OCI-LY7 (cell line): ENCODE measurements around the gene HSD17B4. TPM values are rescaled to one million over a fixed set of nuclear protein-coding genes. Genes with fewer than 3 reads are reported as not detected.

Experiments
- BruUV-seq: library from RNA; stranded (reverse); fragments of 400-500 nt; replicated peaks from 2 replicates; lab custom pipeline; 2021; lab: Mats Ljungman, UMichigan
- CTCF ChIA-PET: fragments of 300-600 bp; sonication (Branson Sonifier 250); formaldehyde crosslinking; loops from one replicate; lab custom pipeline; 2022; ENCODE audit warnings: antibody characterized with exemption; ENCODE audit not compliant: unreplicated experiment; lab: Charles Lee
- POLR2A ChIA-PET: fragments of 300-600 bp; sonication (Branson Sonifier 250); formaldehyde crosslinking; loops from one replicate; lab custom pipeline; 2022; ENCODE audit warnings: antibody characterized with exemption; lab: Charles Lee
- DNase-seq: peaks from one replicate; pipeline ENCODE4 v3.0.0-alpha.2; 2015; ENCODE audit warnings: low spot score
- H2AFZ ChIP-seq: fragments of 200-600 bp; sonication (generic), shearing (Covaris generic); 2 replicates; pipeline ENCODE4 v1.6.1; 2014; ENCODE audit warnings: mild to moderate bottlenecking, antibody characterized with exemption, low read length, moderate library complexity
- H3K27ac ChIP-seq: fragments of 200-600 bp; sonication (generic); 2 replicates; pipeline ENCODE4 v1.5.1; 2014; ENCODE audit warnings: mixed run types, low read depth, mild to moderate bottlenecking, moderate library complexity, low read length, inconsistent platforms; ENCODE audit not compliant: poor library complexity, severe bottlenecking
- H3K36me3 ChIP-seq: fragments of 200-600 bp; sonication (generic); 2 replicates; pipeline ENCODE4 v1.6.1; 2014; ENCODE audit warnings: mild to moderate bottlenecking, antibody characterized with exemption, low read length, moderate library complexity, mixed read lengths; ENCODE audit not compliant: insufficient read depth
- H3K4me1 ChIP-seq: fragments of 200-600 bp; sonication (generic); 2 replicates; pipeline ENCODE4 v1.5.1; 2014; ENCODE audit warnings: mild to moderate bottlenecking, low read length; ENCODE audit not compliant: insufficient read depth, poor library complexity, severe bottlenecking
- H3K4me2 ChIP-seq: fragments of 200-600 bp; sonication (generic); 2 replicates; pipeline ENCODE4 v1.6.1; 2014; ENCODE audit warnings: mild to moderate bottlenecking, low read length
- H3K4me3 ChIP-seq: fragments of 200-600 bp; sonication (generic); 2 replicates; pipeline ENCODE4 v1.5.1; 2014; ENCODE audit warnings: mild to moderate bottlenecking, low read depth, low read length; ENCODE audit not compliant: poor library complexity, severe bottlenecking
- H3K79me2 ChIP-seq: fragments of 200-600 bp; sonication (generic); 2 replicates; pipeline ENCODE4 v1.6.1; 2016; ENCODE audit warnings: low read depth, mild to moderate bottlenecking, low read length, moderate library complexity, mixed read lengths; ENCODE audit not compliant: insufficient read depth
- H3K9me2 ChIP-seq: fragments of 200-600 bp; sonication (generic); 2 replicates; pipeline ENCODE4 v1.6.1; 2016; ENCODE audit warnings: mild to moderate bottlenecking, low read length, mixed read lengths; ENCODE audit not compliant: insufficient read depth
- H3K9me3 ChIP-seq: fragments of 200-600 bp; sonication (generic); 2 replicates; pipeline ENCODE4 v1.6.1; 2014; ENCODE audit warnings: mild to moderate bottlenecking, mixed run types, low read length, mixed read lengths
- H4K20me1 ChIP-seq: fragments of 200-600 bp; sonication (generic); 2 replicates; pipeline ENCODE4 v1.6.1; 2014; ENCODE audit warnings: mild to moderate bottlenecking, antibody characterized with exemption, low read length, moderate library complexity, mixed read lengths; ENCODE audit not compliant: insufficient read depth
- EZH2phosphoT487 ChIP-seq: fragments of 200-600 bp; sonication (generic); IDR thresholded peaks from 2 replicates; pipeline ENCODE4 v1.6.1; 2018; ENCODE audit warnings: low read depth, borderline replicate concordance, mild to moderate bottlenecking, mixed run types, antibody characterized with exemption, low read length, moderate library complexity, mixed read lengths
- intact Hi-C: fragments of 100-400 bp; cut with micrococcal nuclease; formaldehyde crosslinking; loops from one replicate; pipeline ENCODE4 v1.10.0; 2022; ENCODE audit not compliant: unreplicated experiment
- total RNA-seq, 2 experiments: library from RNA; depleted of rRNA in 1 of 2; stranded (reverse); fragments of >200 nt in 1 of 2; shearing (Covaris generic) in 1 of 2; gene quantifications; 2 replicates each; pipeline ENCODE4 v1.2.3, GENCODE V29; 2014 to 2022
- TF ChIP-seq, protein P1 (sequence below): fragments of 200-600 bp; sonication (generic); conservative IDR thresholded peaks from 2 replicates; pipeline ENCODE4 v1.5.1; 2014; ENCODE audit warnings: mild to moderate bottlenecking, antibody characterized with exemption, low read length, moderate library complexity, mixed read lengths

HSD17B4 gene
- total RNA-seq, 2 experiments from 2014 or later, result 55.4 to 145 TPM

DNA sequence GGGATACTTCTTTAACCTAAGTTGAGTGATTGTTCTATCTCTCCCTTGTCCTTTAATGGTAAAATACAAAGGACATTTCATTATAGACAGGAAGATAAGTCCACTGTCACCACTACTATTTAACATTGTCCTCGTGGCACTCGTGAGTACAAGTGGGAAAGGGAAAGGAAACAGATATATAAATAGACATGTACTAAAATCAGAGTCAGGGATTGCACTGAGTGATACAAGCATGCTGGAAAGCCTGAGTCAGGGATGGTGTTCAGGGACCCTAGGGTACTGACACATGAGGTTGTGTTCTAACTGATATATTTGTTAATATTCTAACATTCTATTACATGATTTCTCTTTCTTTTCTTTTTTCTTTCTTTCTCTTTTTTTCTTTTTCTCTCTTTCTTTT, 102.3 kb downstream of the HSD17B4 start:
- Histone ChIP-seq H3K9me2 (no peaks in the 10 kb centered on the region), H3K4me3 (no peak overlapping the region), H3K9me3 (no peaks in the 10 kb centered on the region), H3K36me3 (no peaks in the 10 kb centered on the region), H4K20me1 (no peaks in the 10 kb centered on the region), H3K4me1 (no peaks in the 10 kb centered on the region), H3K27ac (no peak overlapping the region), H3K79me2 (no peaks in the 10 kb centered on the region), H3K4me2 (no peak overlapping the region), H2AFZ (no peak overlapping the region)
- ChIA-PET POLR2A (no interaction called here), CTCF (no interaction called here)
- TF ChIP-seq, protein P1, sequence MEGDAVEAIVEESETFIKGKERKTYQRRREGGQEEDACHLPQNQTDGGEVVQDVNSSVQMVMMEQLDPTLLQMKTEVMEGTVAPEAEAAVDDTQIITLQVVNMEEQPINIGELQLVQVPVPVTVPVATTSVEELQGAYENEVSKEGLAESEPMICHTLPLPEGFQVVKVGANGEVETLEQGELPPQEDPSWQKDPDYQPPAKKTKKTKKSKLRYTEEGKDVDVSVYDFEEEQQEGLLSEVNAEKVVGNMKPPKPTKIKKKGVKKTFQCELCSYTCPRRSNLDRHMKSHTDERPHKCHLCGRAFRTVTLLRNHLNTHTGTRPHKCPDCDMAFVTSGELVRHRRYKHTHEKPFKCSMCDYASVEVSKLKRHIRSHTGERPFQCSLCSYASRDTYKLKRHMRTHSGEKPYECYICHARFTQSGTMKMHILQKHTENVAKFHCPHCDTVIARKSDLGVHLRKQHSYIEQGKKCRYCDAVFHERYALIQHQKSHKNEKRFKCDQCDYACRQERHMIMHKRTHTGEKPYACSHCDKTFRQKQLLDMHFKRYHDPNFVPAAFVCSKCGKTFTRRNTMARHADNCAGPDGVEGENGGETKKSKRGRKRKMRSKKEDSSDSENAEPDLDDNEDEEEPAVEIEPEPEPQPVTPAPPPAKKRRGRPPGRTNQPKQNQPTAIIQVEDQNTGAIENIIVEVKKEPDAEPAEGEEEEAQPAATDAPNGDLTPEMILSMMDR, result no peak
- TF ChIP-seq EZH2phosphoT487, result no peak
- intact Hi-C loops, result no loop called here
- no TSS peak for BruUV-seq
- DNase-seq, result no peak

DNA sequence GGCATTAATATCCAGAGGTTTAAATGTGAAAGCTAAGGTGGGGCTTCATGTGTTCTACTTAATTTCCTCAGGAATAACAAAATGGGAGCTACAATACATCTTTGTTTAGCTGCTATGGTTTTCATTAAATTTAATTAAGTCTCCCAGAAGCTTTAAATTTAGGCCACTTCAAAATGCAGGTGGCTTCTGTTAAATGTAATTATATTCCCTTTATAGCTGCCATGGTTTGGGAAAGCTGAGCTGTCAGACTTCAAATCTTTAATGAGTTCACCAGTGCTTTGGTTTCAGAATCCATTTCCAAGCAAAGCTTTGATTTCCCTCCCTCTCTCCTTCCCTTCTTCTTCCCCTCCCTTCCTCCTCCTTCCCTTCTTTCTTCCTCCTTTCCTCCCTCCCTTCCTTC, 118.6 kb downstream of the HSD17B4 start:
- Histone ChIP-seq H3K79me2 (no peaks in the 10 kb centered on the region), H3K9me2 (no peaks in the 10 kb centered on the region), H3K4me3 (no peak overlapping the region), H3K4me1 (no peaks in the 10 kb centered on the region), H3K4me2 (no peak overlapping the region), H3K9me3 (no peaks in the 10 kb centered on the region), H3K36me3 (no peaks in the 10 kb centered on the region), H2AFZ (no peak overlapping the region), H3K27ac (no peak overlapping the region), H4K20me1 (no peaks in the 10 kb centered on the region)
- CTCF ChIA-PET, result no interaction called here
- intact Hi-C loops, result loop anchor here (10.0 kb wide), 1 partner anchor 174 kb away; no protein-coding TSS in a partner anchor
- TF ChIP-seq, protein P1, result no peak
- TF ChIP-seq EZH2phosphoT487, result no peak
- BruUV-seq, result no TSS peak
- POLR2A ChIA-PET, result interaction anchor here (0.6 to 0.7 kb wide), 2 partner anchors 34 to 81 kb away, joined by 3 read pairs; no protein-coding TSS in a partner anchor
- DNase-seq, result no peak

DNA sequence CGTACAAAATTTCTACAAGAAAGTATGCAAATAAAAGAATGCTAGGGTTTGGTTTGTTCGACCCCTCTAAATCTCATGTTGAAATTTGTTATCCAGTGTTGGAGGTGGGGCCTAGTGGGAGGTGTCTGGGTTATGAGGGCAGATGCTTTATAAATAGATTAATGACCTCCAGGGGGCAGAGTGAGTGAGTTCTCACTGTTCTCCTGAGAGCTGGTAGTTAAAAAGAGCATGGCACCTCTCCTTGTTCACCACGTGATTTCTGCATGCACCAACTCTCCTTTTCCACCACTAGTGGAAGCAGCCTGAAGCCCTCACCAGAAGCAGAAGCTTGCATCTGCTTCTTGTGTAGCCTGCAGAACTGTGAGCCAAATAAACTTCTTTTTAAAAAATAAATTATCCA, 126.6 kb downstream of the HSD17B4 start:
- Histone ChIP-seq H3K4me3 (no peak overlapping the region), H3K4me1 (no peaks in the 10 kb centered on the region), H3K79me2 (no peaks in the 10 kb centered on the region), H2AFZ (no peak overlapping the region), H3K9me2 (no peaks in the 10 kb centered on the region), H3K36me3 (no peaks in the 10 kb centered on the region), H3K9me3 (no peaks in the 10 kb centered on the region), H3K27ac (no peak overlapping the region), H3K4me2 (no peak overlapping the region), H4K20me1 (no peaks in the 10 kb centered on the region)
- DNase-seq, result peak; percentile 58
- ChIA-PET CTCF (no interaction called here), POLR2A (no interaction called here)
- TF ChIP-seq EZH2phosphoT487, result no peak
- TF ChIP-seq, protein P1, result peak; percentile 75
- BruUV-seq, result no TSS peak
- intact Hi-C loops, result loop anchor here (10.0 kb wide), 1 partner anchor 166 kb away; no protein-coding TSS in a partner anchor
